ENCODE measurements around the gene PLPP4.

DNA sequence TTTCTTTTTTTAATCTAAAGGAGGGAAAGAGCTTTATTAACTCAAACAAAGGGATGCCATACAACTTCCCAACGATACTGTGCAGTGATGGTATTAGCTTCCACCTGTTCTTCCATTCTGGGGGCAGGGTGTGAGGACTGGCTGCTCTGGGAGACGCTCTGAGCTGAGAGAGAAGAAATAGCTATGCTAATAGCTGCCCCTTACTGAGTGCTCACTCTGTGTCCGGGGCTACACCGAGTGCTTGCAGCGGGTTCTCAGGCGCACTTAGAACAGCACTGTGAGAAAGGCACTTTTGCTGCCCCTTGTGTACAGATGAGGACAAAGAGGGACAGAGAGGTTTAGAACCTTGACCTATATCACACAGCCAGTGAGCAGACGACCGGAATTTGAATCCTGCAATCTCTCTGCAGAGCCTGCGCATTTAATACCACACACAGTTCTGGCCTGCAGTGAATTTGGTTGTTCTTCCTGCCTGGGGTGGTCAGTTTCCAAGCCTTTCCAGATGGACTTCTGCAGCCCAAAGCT is 142.2 kb downstream of the PLPP4 start:
- no peak for TF ChIP-seq CHD4 (IDR thresholded peaks at IDR 0.05)
- no peak for TF ChIP-seq KAT2A (conservative IDR thresholded peaks at IDR 0.05; ENCODE audit: control insufficient read depth, low read depth, low read length)
- TF ChIP-seq MEF2A (IDR thresholded peaks at IDR 0.05; ENCODE audit: insufficient read depth, low read depth, low read length) = no peak
- no peak for TF ChIP-seq SMAD1 (IDR thresholded peaks at IDR 0.05; ENCODE audit: low read depth, partially characterized antibody)
- no peak for TF ChIP-seq TAF1 (IDR thresholded peaks at IDR 0.05; ENCODE audit: borderline replicate concordance, low read depth, low read length)
- TF ChIP-seq POLR2AphosphoS5 (IDR thresholded peaks at IDR 0.05; ENCODE audit: low read length) = no peak
- TF ChIP-seq, protein P1, sequence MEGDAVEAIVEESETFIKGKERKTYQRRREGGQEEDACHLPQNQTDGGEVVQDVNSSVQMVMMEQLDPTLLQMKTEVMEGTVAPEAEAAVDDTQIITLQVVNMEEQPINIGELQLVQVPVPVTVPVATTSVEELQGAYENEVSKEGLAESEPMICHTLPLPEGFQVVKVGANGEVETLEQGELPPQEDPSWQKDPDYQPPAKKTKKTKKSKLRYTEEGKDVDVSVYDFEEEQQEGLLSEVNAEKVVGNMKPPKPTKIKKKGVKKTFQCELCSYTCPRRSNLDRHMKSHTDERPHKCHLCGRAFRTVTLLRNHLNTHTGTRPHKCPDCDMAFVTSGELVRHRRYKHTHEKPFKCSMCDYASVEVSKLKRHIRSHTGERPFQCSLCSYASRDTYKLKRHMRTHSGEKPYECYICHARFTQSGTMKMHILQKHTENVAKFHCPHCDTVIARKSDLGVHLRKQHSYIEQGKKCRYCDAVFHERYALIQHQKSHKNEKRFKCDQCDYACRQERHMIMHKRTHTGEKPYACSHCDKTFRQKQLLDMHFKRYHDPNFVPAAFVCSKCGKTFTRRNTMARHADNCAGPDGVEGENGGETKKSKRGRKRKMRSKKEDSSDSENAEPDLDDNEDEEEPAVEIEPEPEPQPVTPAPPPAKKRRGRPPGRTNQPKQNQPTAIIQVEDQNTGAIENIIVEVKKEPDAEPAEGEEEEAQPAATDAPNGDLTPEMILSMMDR (IDR thresholded peaks at IDR 0.05 in 2 of 3, conservative IDR thresholded peaks at IDR 0.05 in 1 of 3; ENCODE audit: control insufficient read depth in 2 of 3, extremely low read depth in 1 of 3, insufficient read depth in 1 of 3, low read depth in 3 of 3, low read length in 3 of 3) = no peak
- TF ChIP-seq POLR2A (IDR thresholded peaks at IDR 0.05; ENCODE audit: low read depth, low read length) = no peak
- TF ChIP-seq EZH2 (IDR thresholded peaks at IDR 0.05; ENCODE audit: borderline replicate concordance, control insufficient read depth, low read depth, low read length) = no peak

Data from GM12878 (cell line).